Heart right ventricle (tissue), 16 donors: Measurements from ENCODE around the gene NCAPG. TPM values are rescaled to one million over a fixed set of nuclear protein-coding genes. Genes with fewer than 3 reads are reported as not detected.

Source experiments
- ATAC-seq, 8 donors: fragments of 200-7000 bp; cut with Tn5 transposase; one replicate each; pipeline ENCODE4 v1.9.1; 2020; ENCODE audit warnings: mild to moderate bottlenecking in 8 of 8, moderate library complexity in 8 of 8, moderate number of reproducible peaks in 1 of 8
- DNase-seq, 2 donors: peaks; one replicate each; pipeline ENCODE4 v3.0.0-alpha.2; 2020
- H3K27ac ChIP-seq, 10 donors: fragments of 200-600 bp; sonication (generic) in 2 of 10; one replicate each; pipeline versions ENCODE4 v1.5.0 to v1.8.0; 2020 to 2022; ENCODE audit warnings: mild to moderate bottlenecking in 3 of 10
- H3K27me3 ChIP-seq, 7 donors: fragments of 200-600 bp; one replicate each; pipeline ENCODE4 v1.8.0; 2021 to 2022; ENCODE audit warnings: mild to moderate bottlenecking in 2 of 7
- H3K36me3 ChIP-seq, 9 donors: fragments of 200-600 bp; sonication (generic) in 1 of 9; one replicate each; pipeline versions ENCODE4 v1.5.0 to v1.8.0; 2020 to 2022; ENCODE audit warnings: mild to moderate bottlenecking in 2 of 9
- H3K4me1 ChIP-seq, 9 donors: fragments of 200-600 bp; sonication (generic) in 1 of 9; one replicate each; pipeline versions ENCODE4 v1.5.0 to v1.8.0; 2020 to 2022; ENCODE audit warnings: mild to moderate bottlenecking in 4 of 9
- H3K4me3 ChIP-seq, 10 donors: fragments of 200-600 bp; sonication (generic) in 2 of 10; one replicate each; pipeline versions ENCODE4 v1.5.0 to v1.8.0; 2020 to 2022; ENCODE audit warnings: mild to moderate bottlenecking in 7 of 10, moderate library complexity in 2 of 10
- H3K9me3 ChIP-seq, 11 donors: fragments of 200-600 bp in 10 of 11; sonication (generic) in 2 of 11; one replicate each; pipeline versions ENCODE4 v1.5.0 to v1.8.0; 2013 to 2022; ENCODE audit warnings: mild to moderate bottlenecking in 2 of 11, control low read depth in 1 of 11, moderate library complexity in 1 of 11
- CTCF ChIP-seq, 9 donors: fragments of 200-600 bp; sonication (generic) in 2 of 9; IDR thresholded peaks; one replicate each; pipeline versions ENCODE4 v1.5.0 to v1.8.0; 2021 to 2022; ENCODE audit warnings: antibody characterized with exemption in 9 of 9, mild to moderate bottlenecking in 5 of 9, moderate library complexity in 1 of 9
- WGBS, 2 donors: extraction: QIAGEN DNeasy Blood & Tissue Kit; methylation state at CpG; one replicate each; pipeline ENCODE4 v1.1.7; 2013; ENCODE audit warnings: inconsistent platforms in 1 of 2; 5-methylcytosine and 5-hydroxymethylcytosine counted together
- intact Hi-C, 10 donors: fragments of 100-400 bp; cut with DNase I; formaldehyde crosslinking; loops; one replicate each; pipeline versions ENCODE4 v1.11.1 to v1.14.2; 2022
- polyA plus RNA-seq, 2 donors: library from polyadenylated mRNA; stranded (reverse); fragments of 200-250 nt; gene quantifications; one replicate each; pipeline ENCODE4 v1.2.3, GENCODE V29; 2013
- total RNA-seq, 10 donors: library from RNA; stranded (reverse); fragmentation: NEBNext Ultra II Directional in 3 of 10; extraction: Animal tissue kit (Norgen Biotek cat#: 25700) in 3 of 10; gene quantifications; one replicate each; pipeline versions ENCODE4 v1.2.1 to v1.2.4, GENCODE V29; 2021 to 2023
- donor health status: Arrhythmogenic right ventricular cardiomyopathy.
- donor health status: ischemic (EF 13 %, LVEDD 7.1; RV severe dilation, severe dysfunction).
- donor health status: healthy with polysubstance abuse.
- donor health status: DM: no; HTN: yes; CAD: no.
- donor health status: DM: no; HTN: no; CAD: no.
- donor health status: ischemic (EF 25% LVEDD 6.9; RV normal size, moderate dysfunction).
- donor health status: ischemic (EF 25% LVEDD 5.7; RV mildly dilated, moderate dysfunction).
- donor health status: healthy.
- donor health status: DM: yes; HTN: yes; CAD: no.
- donor health status: Ischemic cardiomyopathy.
- donor health status: ischemic (EF 35%, LVEDD 5.7; RV mildly dilated, moderate dysfunction).
- donor health status: nonischemic (EF 11% LVEDD 7.7; RV severe dilation, severe dysfunction).
- donor health status: DM: yes; HTN: yes; CAD: no.
- donor health status: PGD.
- donor health status: ischemic (EF 29% LVEDD 5.4; RV normal size, mild dysfunction).
- donor health status: nonischemic (EF 23%, LVEDD 6.1; RV moderate dilation, normal function).

Gene NCAPG
- total and polyA plus RNA-seq, 12 donors, result 0.08 to 3.6 (median 0.29) TPM

- 54 to 66% methylated on average over 8 of the region's 8 CpGs for WGBS, 2 donors
- TF ChIP-seq CTCF (IDR thresholded peaks at IDR 0.05), result no peak
These were observed 41.2 kb upstream of the NCAPG start for GRCh38 chr4:17769406-17770174.

GRCh38 chr4:17770845-17771244 lies 39.9 kb upstream of the NCAPG start:
- DNase-seq (no peak), ATAC-seq (no peak)
- H3K36me3 ChIP-seq, result no peaks in the 10 kb centered on the region
- 59 to 69% methylated on average over 4 of the region's 4 CpGs for WGBS, 2 donors
- H3K27ac ChIP-seq, result no peak overlapping the region
- H3K27me3 ChIP-seq, result peaks cover 0 to 4% (median 0%) of the 10 kb centered on the region in 7 donors
- intact Hi-C loops, result no loop called here
- H3K4me1 ChIP-seq, result no peaks in the 10 kb centered on the region
- no peak overlapping the region for H3K4me3 ChIP-seq
- no peak for TF ChIP-seq CTCF (IDR thresholded peaks at IDR 0.05)
- peaks cover 0 to 7% (median 0%) of the 10 kb centered on the region in 11 donors for H3K9me3 ChIP-seq

More at GRCh38 chr4:17769406-17770174, 41.2 kb upstream of the NCAPG start:
- Histone ChIP-seq H3K4me1 (no peaks in the 10 kb centered on the region), H3K27ac (no peak overlapping the region), H3K36me3 (no peaks in the 10 kb centered on the region), H3K9me3 (peaks cover 0 to 11% (median 0%) of the 10 kb centered on the region in 11 donors), H3K4me3 (no peak overlapping the region), H3K27me3 (peaks cover 0 to 4% (median 0%) of the 10 kb centered on the region in 7 donors)
- DNase-seq, result no peak
- ATAC-seq, result no peak
- intact Hi-C loops, result no loop called here

DNA sequence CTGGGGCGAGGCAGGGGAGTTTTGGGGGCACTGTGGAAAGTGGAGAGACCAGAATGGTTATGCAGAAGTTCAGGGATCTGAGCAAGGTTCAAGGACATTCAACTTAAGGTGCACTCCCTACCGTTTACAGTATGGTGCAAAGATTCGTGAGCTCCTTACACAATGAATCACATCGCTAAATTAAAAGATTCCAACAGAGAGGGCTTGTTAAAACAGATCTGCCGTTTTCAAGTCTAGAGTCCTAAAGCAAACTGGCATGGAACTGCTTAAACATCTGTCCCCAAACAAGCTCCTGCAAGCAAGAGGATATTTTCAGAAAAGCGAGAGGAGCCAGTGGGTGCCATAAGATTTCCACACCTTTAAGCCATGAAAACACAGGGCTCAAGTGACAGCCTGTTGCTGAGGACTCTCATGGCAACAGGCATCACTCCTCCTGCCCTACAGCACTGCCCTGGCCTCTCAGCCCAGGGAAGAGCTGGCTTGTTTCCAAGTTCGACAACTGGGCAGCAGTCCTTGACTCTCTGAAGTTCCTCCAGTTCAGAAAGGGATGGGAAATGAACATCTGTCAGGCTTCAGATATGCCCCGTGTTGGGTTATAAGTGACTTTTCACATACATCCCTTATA lies 39.4 kb upstream of the NCAPG start:
- Histone ChIP-seq H3K36me3 (no peaks in the 10 kb centered on the region), H3K4me3 (no peak overlapping the region), H3K27me3 (peaks cover 0 to 4% (median 0%) of the 10 kb centered on the region in 7 donors), H3K4me1 (no peaks in the 10 kb centered on the region), H3K9me3 (peaks cover 0 to 7% (median 0%) of the 10 kb centered on the region in 11 donors), H3K27ac (no peak overlapping the region)
- TF ChIP-seq CTCF (IDR thresholded peaks at IDR 0.05), result no peak
- intact Hi-C loops, result no loop called here
- DNase-seq (no peak), ATAC-seq (no peak)
- WGBS, 2 donors, result 47 to 58% methylated on average over 8 of the region's 8 CpGs

DNA sequence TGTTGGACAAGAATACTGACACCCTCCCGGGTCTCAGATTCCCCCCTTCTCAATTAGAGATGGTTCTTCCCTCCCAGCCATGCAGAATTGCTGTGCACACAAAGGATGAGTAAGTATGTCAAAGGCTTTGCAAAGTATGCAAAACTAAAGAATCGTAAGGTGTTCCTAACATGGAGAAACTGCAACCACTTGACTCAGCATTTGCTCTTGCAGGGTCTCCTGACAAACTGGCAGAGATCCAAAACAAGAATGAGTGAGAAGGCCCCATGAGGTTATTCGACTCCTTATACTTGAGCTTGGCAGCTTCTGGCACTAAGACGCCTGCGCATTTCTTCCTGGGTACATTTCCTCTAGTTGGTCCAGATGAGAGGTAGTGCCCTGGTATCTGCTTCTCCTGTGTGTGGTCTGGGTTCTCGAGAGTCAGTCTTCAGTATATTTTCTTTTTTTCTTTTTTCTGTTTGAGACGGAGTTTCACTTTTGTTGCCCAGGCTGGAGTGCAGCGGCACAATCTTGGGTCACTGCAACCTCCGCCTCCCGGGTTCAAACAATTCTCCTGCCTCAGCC lies 37.6 kb upstream of the NCAPG start:
- Histone ChIP-seq H3K27me3 (peaks cover 0 to 7% (median 0%) of the 10 kb centered on the region in 7 donors), H3K27ac (no peak overlapping the region), H3K9me3 (no peaks in the 10 kb centered on the region), H3K4me3 (no peak overlapping the region), H3K36me3 (no peaks in the 10 kb centered on the region), H3K4me1 (no peaks in the 10 kb centered on the region)
- WGBS, 2 donors, result 80 to 87% methylated on average over 10 of the region's 10 CpGs
- DNase-seq, result no peak
- no peak for TF ChIP-seq CTCF (IDR thresholded peaks at IDR 0.05)
- no peak for ATAC-seq
- intact Hi-C loops, result no loop called here
